Measurements from ENCODE around the gene APOC1. TPM values are rescaled to one million over a fixed set of nuclear protein-coding genes. Genes with fewer than 3 reads are reported as not detected.
A peak's percentile ranks its signal among the peaks of the same experiment; 100 is the strongest.

Gene APOC1
- total and polyA plus RNA-seq, 5 donors, result 3.1 to 15.4 (median 7.0) TPM

DNA sequence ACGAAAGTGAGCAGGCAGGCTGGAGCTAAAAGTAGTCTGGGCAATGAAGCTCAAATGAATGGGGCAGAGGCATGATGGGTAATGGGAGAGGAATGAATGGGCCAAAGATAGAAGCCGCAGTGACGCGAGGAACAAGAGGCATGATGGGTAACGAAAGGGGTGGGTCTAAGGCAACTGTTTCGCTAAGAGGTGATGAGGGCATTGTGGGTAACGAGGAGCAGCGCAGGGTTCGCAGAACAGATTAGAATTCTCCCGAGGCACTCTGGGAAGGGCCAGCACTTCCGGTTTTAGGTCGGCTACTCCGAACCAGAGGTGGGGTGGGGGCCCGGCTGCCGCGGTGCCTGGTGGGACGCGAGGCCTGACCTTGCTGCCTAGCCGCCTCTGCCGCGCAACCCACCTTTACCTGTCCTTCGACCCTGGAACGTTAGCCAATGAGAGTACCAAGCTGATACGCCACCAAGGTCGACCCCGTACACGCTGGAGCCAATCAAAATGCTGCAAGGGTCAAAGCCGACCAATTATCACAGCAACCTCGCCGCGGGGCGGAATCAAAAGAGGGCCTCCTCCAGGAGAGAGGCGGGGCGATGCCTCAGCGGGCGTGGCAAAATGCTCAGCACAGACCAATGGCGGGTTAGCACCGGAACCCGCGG, 23.9 kb upstream of the APOC1 start:
- peak overlapping the region; percentile 91 for H3K27ac ChIP-seq (ENCODE audit: low read length)

DNA sequence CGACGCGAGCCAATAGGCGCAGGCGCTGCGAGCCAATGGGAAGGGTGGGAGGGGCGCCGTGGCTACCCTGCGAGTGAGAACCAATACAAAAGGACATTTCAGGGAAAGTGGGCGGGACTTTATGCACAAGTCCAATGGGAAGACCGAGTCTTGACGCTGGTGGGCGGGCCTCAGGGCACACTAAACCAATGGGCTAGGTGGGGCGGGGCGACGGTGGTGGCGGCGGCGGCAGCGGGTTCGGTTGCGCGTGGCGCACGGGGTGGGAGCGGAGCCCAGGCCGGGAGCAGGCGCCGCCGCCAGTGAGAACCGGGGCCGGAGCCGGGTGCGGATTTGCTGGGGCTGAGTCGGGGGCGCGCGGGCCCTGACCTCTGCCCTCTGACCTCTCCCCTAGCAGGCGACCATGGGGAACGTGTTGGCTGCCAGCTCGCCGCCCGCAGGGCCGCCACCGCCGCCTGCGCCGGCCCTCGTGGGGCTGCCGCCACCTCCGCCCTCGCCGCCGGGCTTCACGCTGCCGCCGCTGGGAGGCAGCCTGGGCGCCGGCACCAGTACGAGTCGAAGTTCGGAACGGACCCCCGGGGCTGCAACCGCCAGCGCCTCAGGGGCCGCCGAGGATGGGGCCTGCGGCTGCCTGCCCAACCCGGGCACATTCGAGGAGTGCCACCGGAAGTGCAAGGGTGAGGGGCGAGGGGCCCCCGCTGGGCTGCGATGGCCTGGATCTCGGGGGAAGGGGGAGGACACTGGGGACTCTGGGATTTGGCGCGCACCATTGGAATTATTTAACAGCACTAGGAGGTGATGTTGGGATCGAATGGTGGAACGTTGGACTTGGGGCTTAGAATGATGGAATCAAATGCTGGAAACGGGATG, 23.2 kb upstream of the APOC1 start, which contains the start of gene TOMM40:
Gene TOMM40 (plus strand): TSS at position 239 of the 867 bp plus-strand sequence. CDS start 162 bp downstream, at position 401.
- no peaks in the 10 kb centered on the region for H3K27me3 ChIP-seq (ENCODE audit: control insufficient read depth, insufficient read depth)
- H3K27ac ChIP-seq (ENCODE audit: low read length), result peak within 1 kb of the TSS; percentile 91
- no peaks in the 10 kb centered on the region for H3K9me3 ChIP-seq (ENCODE audit: control insufficient read depth, low read length)
- DNase-seq (peak; percentile 100), ATAC-seq (no peak)
- H3K4me1 ChIP-seq (ENCODE audit: control insufficient read depth, insufficient read depth, low read length), result peaks cover 5% of the 10 kb centered on the region
- peak within 1 kb of the TSS; percentile 71 for H3K4me3 ChIP-seq (ENCODE audit: low read length)
- WGBS, result under 1% methylated on average over 81 of the region's 81 CpGs
- intact Hi-C loops (cut with DNase I), result no loop called here

More for the DNA sequence above, 23.9 kb upstream of the APOC1 start:
- ATAC-seq (peak; percentile 93 to 95), DNase-seq (no peak)
- H3K4me1 ChIP-seq (ENCODE audit: control insufficient read depth, insufficient read depth, low read length), result peaks cover 5% of the 10 kb centered on the region
- WGBS, result under 1% methylated on average over 40 of the region's 40 CpGs
- no peaks in the 10 kb centered on the region for H3K9me3 ChIP-seq (ENCODE audit: control insufficient read depth, low read length)
- peak overlapping the region; percentile 37 for H3K4me3 ChIP-seq (ENCODE audit: low read length)
- H3K27me3 ChIP-seq (ENCODE audit: control insufficient read depth, insufficient read depth), result no peaks in the 10 kb centered on the region
- intact Hi-C loops (cut with DNase I), result no loop called here

- H3K27me3 ChIP-seq (ENCODE audit: control insufficient read depth, insufficient read depth), result no peaks in the 10 kb centered on the region
- H3K4me1 ChIP-seq (ENCODE audit: control insufficient read depth, insufficient read depth, low read length), result peaks cover 5% of the 10 kb centered on the region
- no peaks in the 10 kb centered on the region for H3K9me3 ChIP-seq (ENCODE audit: control insufficient read depth, low read length)
- H3K4me3 ChIP-seq (ENCODE audit: low read length), result no peak overlapping the region
- intact Hi-C loops (cut with DNase I), result no loop called here
- no peak overlapping the region for H3K27ac ChIP-seq (ENCODE audit: low read length)
- no peak for DNase-seq
- WGBS, result 87% methylated on average over 7 of the region's 7 CpGs
- ATAC-seq, result no peak
Measured at GRCh38 chr19:44892932-44893331, 21.5 kb upstream of the APOC1 start.

DNA sequence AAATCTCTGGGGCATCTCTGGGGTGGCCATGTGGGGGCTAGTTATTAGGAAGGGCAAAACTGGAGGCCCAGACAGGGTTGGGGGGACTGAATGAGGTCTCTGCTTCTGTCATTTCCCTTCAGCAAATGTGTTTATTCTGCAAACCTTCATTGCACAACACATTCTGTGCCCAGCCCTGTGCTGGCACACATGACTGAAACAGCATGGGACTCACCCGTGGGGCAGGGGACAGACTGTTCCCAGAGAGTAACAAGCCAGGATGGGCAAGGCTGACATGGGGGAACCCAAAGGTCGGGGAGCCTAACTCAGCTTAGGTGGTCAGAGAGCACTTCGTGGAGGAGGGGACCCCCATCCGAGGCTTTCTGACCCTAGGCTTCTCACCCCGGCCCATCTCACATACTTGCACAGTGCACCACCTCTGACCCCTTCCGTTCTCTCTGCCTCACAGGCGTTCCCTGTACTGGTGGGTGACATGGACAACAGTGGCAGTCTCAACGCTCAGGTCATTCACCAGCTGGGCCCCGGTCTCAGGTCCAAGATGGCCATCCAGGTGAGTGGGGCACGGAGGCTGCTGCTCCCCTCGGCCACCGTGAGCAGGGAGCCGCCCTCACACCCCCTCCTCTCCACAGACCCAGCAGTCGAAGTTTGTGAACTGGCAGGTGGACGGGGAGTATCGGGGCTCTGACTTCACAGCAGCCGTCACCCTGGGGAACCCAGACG, 20.9 kb upstream of the APOC1 start:
- intact Hi-C loops (cut with DNase I), result no loop called here
- Histone ChIP-seq H3K4me1 (ENCODE audit: control insufficient read depth, insufficient read depth, low read length) (peaks cover 5% of the 10 kb centered on the region), H3K9me3 (ENCODE audit: control insufficient read depth, low read length) (no peaks in the 10 kb centered on the region), H3K27ac (ENCODE audit: low read length) (no peak overlapping the region), H3K27me3 (ENCODE audit: control insufficient read depth, insufficient read depth) (no peaks in the 10 kb centered on the region), H3K4me3 (ENCODE audit: low read length) (no peak overlapping the region)
- ATAC-seq (no peak), DNase-seq (no peak)
- WGBS, result 89% methylated on average over 18 of the region's 18 CpGs

DNA sequence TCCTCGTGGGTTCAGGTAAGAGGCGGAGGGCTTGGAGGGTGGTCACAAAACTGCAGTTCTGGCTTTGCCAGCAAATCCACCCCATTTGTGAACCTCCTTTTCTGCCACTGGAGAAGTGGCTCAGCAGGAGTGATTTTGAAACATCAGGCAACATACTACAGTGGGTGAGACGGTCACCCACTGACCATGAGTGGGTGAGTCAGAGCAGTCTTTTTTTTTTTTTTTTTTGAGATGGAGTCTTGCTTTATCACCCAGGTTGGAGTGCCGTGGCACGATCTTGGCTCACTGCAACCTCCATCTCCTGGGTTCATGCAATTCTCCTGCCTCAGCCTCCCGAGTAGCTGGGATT, 20.4 kb upstream of the APOC1 start:
- H3K4me1 ChIP-seq (ENCODE audit: control insufficient read depth, insufficient read depth, low read length), result peaks cover 5% of the 10 kb centered on the region
- DNase-seq, result no peak
- no peaks in the 10 kb centered on the region for H3K27me3 ChIP-seq (ENCODE audit: control insufficient read depth, insufficient read depth)
- H3K27ac ChIP-seq (ENCODE audit: low read length), result no peak overlapping the region
- intact Hi-C loops (cut with DNase I), result no loop called here
- no peaks in the 10 kb centered on the region for H3K9me3 ChIP-seq (ENCODE audit: control insufficient read depth, low read length)
- ATAC-seq, result no peak
- 95% methylated on average over 6 of the region's 6 CpGs for WGBS
- no peak overlapping the region for H3K4me3 ChIP-seq (ENCODE audit: low read length)

DNA sequence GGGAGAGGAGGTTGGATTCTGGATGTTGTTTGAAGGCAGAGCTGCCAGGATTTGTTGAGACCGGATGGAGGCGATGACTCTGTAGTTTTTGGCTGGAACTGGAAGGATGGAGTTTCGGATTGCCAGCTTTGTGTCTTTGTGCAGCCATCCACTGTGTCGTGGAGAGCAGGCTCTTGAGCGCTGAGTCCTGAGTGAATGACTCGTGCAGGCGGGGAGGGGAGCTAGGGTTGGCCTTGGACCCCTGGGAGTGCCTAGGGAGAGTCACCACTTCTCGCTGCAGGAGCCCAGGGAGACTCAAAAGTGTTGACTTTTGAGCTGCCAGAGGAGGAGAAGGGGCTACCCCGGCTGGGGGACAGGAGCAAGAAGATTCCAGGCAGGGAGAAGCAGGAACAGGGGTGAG, 19.5 kb upstream of the APOC1 start:
- WGBS, result 74% methylated on average over 9 of the region's 9 CpGs
- ATAC-seq (no peak), DNase-seq (no peak)
- H3K4me3 ChIP-seq (ENCODE audit: low read length), result no peak overlapping the region
- H3K4me1 ChIP-seq (ENCODE audit: control insufficient read depth, insufficient read depth, low read length), result peaks cover 5% of the 10 kb centered on the region
- no peak overlapping the region for H3K27ac ChIP-seq (ENCODE audit: low read length)
- H3K27me3 ChIP-seq (ENCODE audit: control insufficient read depth, insufficient read depth), result no peaks in the 10 kb centered on the region
- intact Hi-C loops (cut with DNase I), result no loop called here
- no peaks in the 10 kb centered on the region for H3K9me3 ChIP-seq (ENCODE audit: control insufficient read depth, low read length)

- 93% methylated on average over 8 of the region's 8 CpGs for WGBS
- no peak for ATAC-seq
- Histone ChIP-seq H3K9me3 (ENCODE audit: control insufficient read depth, low read length) (no peaks in the 10 kb centered on the region), H3K27ac (ENCODE audit: low read length) (no peak overlapping the region), H3K4me3 (ENCODE audit: low read length) (no peak overlapping the region), H3K27me3 (ENCODE audit: control insufficient read depth, insufficient read depth) (no peaks in the 10 kb centered on the region), H3K4me1 (ENCODE audit: control insufficient read depth, insufficient read depth, low read length) (no peaks in the 10 kb centered on the region)
- DNase-seq, result no peak
- intact Hi-C loops (cut with DNase I), result no loop called here
Measured at GRCh38 chr19:44897835-44898234, 16.6 kb upstream of the APOC1 start.

GRCh38 chr19:44900328-44901244, 13.8 kb upstream of the APOC1 start:
- Histone ChIP-seq H3K9me3 (ENCODE audit: control insufficient read depth, low read length) (no peaks in the 10 kb centered on the region), H3K4me1 (ENCODE audit: control insufficient read depth, insufficient read depth, low read length) (no peaks in the 10 kb centered on the region)

DNA sequence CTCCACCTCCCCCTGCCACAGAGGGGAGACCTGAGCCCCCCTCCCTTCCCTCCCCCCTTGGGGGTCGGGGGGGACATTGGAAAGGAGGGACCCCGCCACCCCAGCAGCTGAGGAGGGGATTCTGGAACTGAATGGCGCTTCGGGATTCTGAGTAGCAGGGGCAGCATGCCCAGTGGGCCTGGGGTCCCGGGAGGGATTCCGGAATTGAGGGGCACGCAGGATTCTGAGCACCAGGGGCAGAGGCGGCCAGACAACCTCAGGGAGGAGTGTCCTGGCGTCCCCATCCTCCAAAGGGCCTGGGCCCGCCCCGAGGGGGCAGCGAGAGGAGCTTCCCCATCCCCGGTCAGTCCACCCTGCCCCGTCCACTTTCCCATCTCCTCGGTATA, 11.2 kb upstream of the APOC1 start:
- peak in 1 of 2 donors; percentile 9 for ATAC-seq

More at GRCh38 chr19:44900328-44901244, 13.8 kb upstream of the APOC1 start:
- no peak for DNase-seq
- intact Hi-C loops (cut with DNase I), result loop anchor here (5.0 to 10.0 kb wide), 3 partner anchors 47 to 154 kb away; partner anchors contain the start of gene APOC2 (in 1 of the 4)
- Histone ChIP-seq H3K27ac (ENCODE audit: low read length) (no peak overlapping the region), H3K4me3 (ENCODE audit: low read length) (no peak overlapping the region), H3K27me3 (ENCODE audit: control insufficient read depth, insufficient read depth) (no peaks in the 10 kb centered on the region)
- WGBS, result 93% methylated on average over 19 of the region's 19 CpGs
- no peak for ATAC-seq

More for the DNA sequence above, 11.2 kb upstream of the APOC1 start:
- no peaks in the 10 kb centered on the region for H3K4me1 ChIP-seq (ENCODE audit: control insufficient read depth, insufficient read depth, low read length)
- peak in 1 of 3 donors; percentile 50 for DNase-seq
- no peaks in the 10 kb centered on the region for H3K27me3 ChIP-seq (ENCODE audit: control insufficient read depth, insufficient read depth)
- no peaks in the 10 kb centered on the region for H3K9me3 ChIP-seq (ENCODE audit: control insufficient read depth, low read length)
- intact Hi-C loops (cut with DNase I), result loop anchor here (5.0 to 10.0 kb wide), 3 partner anchors 44 to 152 kb away; partner anchors contain the start of gene APOC2 (in 1 of the 4)
- H3K27ac ChIP-seq (ENCODE audit: low read length), result no peak overlapping the region
- H3K4me3 ChIP-seq (ENCODE audit: low read length), result no peak overlapping the region
- WGBS, result 73% methylated on average over 15 of the region's 15 CpGs

Measured in right cardiac atrium (tissue), 5 donors.